ENCODE results near the gene PHLDA2. TPM values are rescaled to one million over a fixed set of nuclear protein-coding genes. Genes with fewer than 3 reads are reported as not detected.

Gene PHLDA2
- total and polyA plus RNA-seq, 9 of the 15 experiments (the other 6 are each of a cell fraction or from before 2014, with no cell fraction given), result 0.43 to 42.4 (median 4.7) TPM

- no peak overlapping the region for H3K9ac ChIP-seq (ENCODE audit: insufficient read depth in 1 of 2, low read depth in 2 of 2, low read length in 2 of 2)
- FAIRE-seq, result no peak
- H3K4me2 ChIP-seq (ENCODE audit: insufficient read depth, low read length), result no peak overlapping the region
- ATAC-seq, result no peak
- BruUV-seq (replicated peaks), result no TSS peak
- 33% methylated on average over 14 of the region's 20 CpGs for WGBS (ENCODE audit: insufficient coverage, low coverage, missing lambda C conversion rate)
- in situ Hi-C loops (cut with MboI) (no loop called here), intact Hi-C loops (cut with micrococcal nuclease) (no loop called here)
- TF ChIP-seq RBFOX2 (IDR thresholded peaks at IDR 0.05; ENCODE audit: low read depth, low read length), result 0 out of 2 replicates have a peak, but pooled peaks have one; percentile 15
- TF ChIP-seq ZKSCAN3 (CRISPR knock-in tag; IDR thresholded peaks at IDR 0.05), result no peak
- peak; percentile 29; the same call in 1 of the 2 replicates for TF ChIP-seq POLR2G (IDR thresholded peaks at IDR 0.05; ENCODE audit: low read depth, low read length)
- H3K79me2 ChIP-seq (ENCODE audit: control insufficient read depth, insufficient read depth, low read length), result no peaks in the 10 kb centered on the region
- H3K4me1 ChIP-seq (replicated peaks in 1 of 2; ENCODE audit: control insufficient read depth in 2 of 2, insufficient read depth in 2 of 2, low read length in 2 of 2), result peaks cover 14 to 80% of the 10 kb centered on the region in 2 experiments; a peak in 4 of 5 replicates
- no peak overlapping the region for H3K4me3 ChIP-seq
- H3K27ac ChIP-seq (ENCODE audit: extremely low read depth, low read depth, low read length), result no peak overlapping the region
- H3K27me3 ChIP-seq (ENCODE audit: control insufficient read depth in 2 of 2, insufficient read depth in 2 of 2, low read length in 2 of 2), result no peaks in the 10 kb centered on the region
- H4K20me1 ChIP-seq (replicated peaks; ENCODE audit: control insufficient read depth, insufficient read depth, low read length), result no peaks in the 10 kb centered on the region
- ChIA-PET CTCF (ENCODE audit: low intra/inter-chr PET ratio) (no interaction called here), POLR2A (interaction anchor here (0.6 to 1.6 kb wide), 4 partner anchors 11 to 1689 kb away, joined by 3 to 9 read pairs (median 6); partner anchors contain the start of gene PHLDA2)
- no peaks in the 10 kb centered on the region for H3K9me1 ChIP-seq (ENCODE audit: control insufficient read depth, insufficient read depth, low read length)
- no peaks in the 10 kb centered on the region for H3K9me3 ChIP-seq (replicated peaks; ENCODE audit: control insufficient read depth, insufficient read depth, low read depth, low read length)
- no peak overlapping the region for H2AFZ ChIP-seq (ENCODE audit: low read depth, low read length)
- no peak for DNase-seq (ENCODE audit: extremely low read depth in 1 of 4, low spot score in 3 of 4)
- H3K36me3 ChIP-seq (ENCODE audit: control insufficient read depth, insufficient read depth, low read length), result no peaks in the 10 kb centered on the region
These were observed 12.9 kb downstream of the PHLDA2 start for GRCh38 chr11:2916114-2916891.

- in situ Hi-C loops (cut with MboI) (no loop called here), intact Hi-C loops (cut with micrococcal nuclease) (no loop called here)
- Histone ChIP-seq H3K27ac (ENCODE audit: extremely low read depth, low read depth, low read length) (no peak overlapping the region), H2AFZ (ENCODE audit: low read depth, low read length) (no peak overlapping the region), H3K79me2 (ENCODE audit: control insufficient read depth, insufficient read depth, low read length) (no peaks in the 10 kb centered on the region), H3K9me1 (ENCODE audit: control insufficient read depth, insufficient read depth, low read length) (no peaks in the 10 kb centered on the region), H3K4me2 (ENCODE audit: insufficient read depth, low read length) (no peak overlapping the region), H3K27me3 (ENCODE audit: control insufficient read depth in 2 of 2, insufficient read depth in 2 of 2, low read length in 2 of 2) (no peaks in the 10 kb centered on the region), H3K9me3 (replicated peaks; ENCODE audit: control insufficient read depth, insufficient read depth, low read depth, low read length) (no peaks in the 10 kb centered on the region), H3K4me1 (replicated peaks in 1 of 2; ENCODE audit: control insufficient read depth in 2 of 2, insufficient read depth in 2 of 2, low read length in 2 of 2) (peaks cover 14 to 80% of the 10 kb centered on the region in 2 experiments; a peak in 4 of 5 replicates), H3K9ac (ENCODE audit: insufficient read depth in 1 of 2, low read depth in 2 of 2, low read length in 2 of 2) (no peak overlapping the region), H4K20me1 (replicated peaks; ENCODE audit: control insufficient read depth, insufficient read depth, low read length) (no peaks in the 10 kb centered on the region), H3K4me3 (no peak overlapping the region), H3K36me3 (ENCODE audit: control insufficient read depth, insufficient read depth, low read length) (no peaks in the 10 kb centered on the region)
- TF ChIP-seq NCOA2 (IDR thresholded peaks at IDR 0.05; ENCODE audit: partially characterized antibody in 2 of 2), result no peak
- peak; percentile 7; the same call in 1 of the 2 replicates for TF ChIP-seq POLR2G (IDR thresholded peaks at IDR 0.05; ENCODE audit: low read depth, low read length)
- no peak for DNase-seq (ENCODE audit: extremely low read depth in 1 of 4, low spot score in 3 of 4)
- no peak for FAIRE-seq
- BruUV-seq (replicated peaks), result no TSS peak
- 67% methylated on average over 10 of the region's 11 CpGs for WGBS (ENCODE audit: insufficient coverage, low coverage, missing lambda C conversion rate)
- ATAC-seq, result no peak
- POLR2A ChIA-PET, result interaction anchor here (1.4 to 1.6 kb wide), 2 partner anchors 8 to 11 kb away, joined by 6 to 8 read pairs; no protein-coding TSS in a partner anchor
- CTCF ChIA-PET (ENCODE audit: low intra/inter-chr PET ratio), result no interaction called here
These were observed 13.7 kb downstream of the PHLDA2 start for GRCh38 chr11:2915473-2915872.

All from K562 (cell line).